Thyroid gland (tissue), 4 donors: ENCODE results near the gene CPA2. TPM values are rescaled to one million over a fixed set of nuclear protein-coding genes. Genes with fewer than 3 reads are reported as not detected.

Experiments used
- DNase-seq, 2 donors: peaks; one replicate each; pipeline ENCODE4 v3.0.0-alpha.2; 2019
- H3K27ac ChIP-seq, 3 donors: fragments of 200-600 bp; sonication (generic); 1 replicate in 2 of 3; 2 replicates in 1 of 3; pipeline ENCODE4 v1.5.1; 2016 to 2019; ENCODE audit warnings: mild to moderate bottlenecking in 1 of 3, moderate library complexity in 1 of 3
- H3K27me3 ChIP-seq: fragments of 200-600 bp; sonication (generic); one replicate; pipeline ENCODE4 v1.5.1; 2019
- H3K36me3 ChIP-seq, 2 donors: fragments of 200-600 bp; sonication (generic); one replicate each; pipeline ENCODE4 v1.5.1; 2016 to 2019
- H3K4me1 ChIP-seq, 2 donors: fragments of 200-600 bp; sonication (generic); one replicate each; pipeline ENCODE4 v1.5.1; 2017 to 2019
- H3K4me3 ChIP-seq, 3 donors: fragments of 200-600 bp; sonication (generic); replicated peaks in 1 of 3; 1 replicate in 2 of 3; 2 replicates in 1 of 3; pipeline ENCODE4 v1.5.1; 2016; ENCODE audit warnings: mild to moderate bottlenecking in 1 of 3
- H3K9me3 ChIP-seq: fragments of 200-600 bp; sonication (generic); one replicate; pipeline ENCODE4 v1.5.1; 2017
- CTCF ChIP-seq, 6 experiments: fragments of 200-600 bp in 3 of 6; fragments of 450-650 bp in 3 of 6; sonication (generic) in 3 of 6; IDR thresholded peaks; one replicate each; pipeline ENCODE4 v1.5.1; 2016 to 2019; ENCODE audit warnings: antibody characterized with exemption in 6 of 6, mild to moderate bottlenecking in 2 of 6, inconsistent platforms in 1 of 6, moderate library complexity in 1 of 6
- POLR2A ChIP-seq, 2 donors: fragments of 450-650 bp; IDR thresholded peaks; one replicate each; pipeline ENCODE4 v1.6.1; 2017; ENCODE audit warnings: antibody characterized with exemption in 2 of 2, mild to moderate bottlenecking in 2 of 2, moderate library complexity in 1 of 2
- WGBS, 2 donors: methylation state at CpG; one replicate each; pipeline ENCODE4 v1.1.5; 2017; 5-methylcytosine and 5-hydroxymethylcytosine counted together
- intact Hi-C: fragments of 100-400 bp; cut with DNase I; formaldehyde crosslinking; loops from one replicate; pipeline ENCODE4 v1.15.1; 2023
- total RNA-seq, 4 donors: library from RNA; depleted of rRNA; stranded (reverse); fragments of >200 nt; gene quantifications; one replicate each; pipeline ENCODE4 v1.2.3, GENCODE V29; 2016

The CPA2 gene
- total RNA-seq, 4 donors from 2014 or later = not detected

GRCh38 chr7:130279906-130280305, 13.2 kb downstream of the CPA2 start:
- TF ChIP-seq CTCF (IDR thresholded peaks at IDR 0.05) (no peak), POLR2A (IDR thresholded peaks at IDR 0.05) (no peak)
- no peaks in the 10 kb centered on the region for H3K4me1 ChIP-seq
- H3K4me3 ChIP-seq = no peak overlapping the region
- no peaks in the 10 kb centered on the region for H3K27me3 ChIP-seq
- intact Hi-C loops = loop anchor here (10.0 kb wide), 1 partner anchor 205 kb away; no protein-coding TSS in a partner anchor
- no peaks in the 10 kb centered on the region for H3K36me3 ChIP-seq
- H3K27ac ChIP-seq = no peak overlapping the region
- WGBS, 2 donors = 94 to 100% methylated on average over 1 of the region's 1 CpG
- no peak for DNase-seq
- no peaks in the 10 kb centered on the region for H3K9me3 ChIP-seq

GRCh38 chr7:130281260-130281659, 14.6 kb downstream of the CPA2 start:
- H3K4me1 ChIP-seq = no peaks in the 10 kb centered on the region
- DNase-seq = no peak
- TF ChIP-seq POLR2A (IDR thresholded peaks at IDR 0.05) = no peak
- no peak for TF ChIP-seq CTCF (IDR thresholded peaks at IDR 0.05)
- no peaks in the 10 kb centered on the region for H3K36me3 ChIP-seq
- intact Hi-C loops = no loop called here
- no peaks in the 10 kb centered on the region for H3K27me3 ChIP-seq
- H3K27ac ChIP-seq = no peak overlapping the region
- H3K4me3 ChIP-seq = no peak overlapping the region
- WGBS, 2 donors = 64 to 86% methylated on average over 1 of the region's 1 CpG
- no peaks in the 10 kb centered on the region for H3K9me3 ChIP-seq

GRCh38 chr7:130286881-130287280, 20.2 kb downstream of the CPA2 start:
- no peak for DNase-seq
- Histone ChIP-seq H3K4me3 (no peak overlapping the region), H3K27ac (no peak overlapping the region), H3K4me1 (no peaks in the 10 kb centered on the region), H3K27me3 (no peaks in the 10 kb centered on the region), H3K9me3 (no peaks in the 10 kb centered on the region), H3K36me3 (no peaks in the 10 kb centered on the region)
- TF ChIP-seq POLR2A (IDR thresholded peaks at IDR 0.05) (no peak), CTCF (IDR thresholded peaks at IDR 0.05) (no peak)
- 67 to 92% methylated on average over 1 of the region's 1 CpG for WGBS, 2 donors
- intact Hi-C loops = no loop called here

GRCh38 chr7:130288168-130288567, 21.5 kb downstream of the CPA2 start:
- 92 to 99% methylated on average over 4 of the region's 4 CpGs for WGBS, 2 donors
- no peak for DNase-seq

GRCh38 chr7:130288829-130289228, 22.2 kb downstream of the CPA2 start:
- H3K4me1 ChIP-seq = no peaks in the 10 kb centered on the region
- 82 to 84% methylated on average over 5 of the region's 5 CpGs for WGBS, 2 donors
- intact Hi-C loops = no loop called here
- H3K27ac ChIP-seq = no peak overlapping the region
- no peaks in the 10 kb centered on the region for H3K27me3 ChIP-seq
- DNase-seq = no peak
- H3K36me3 ChIP-seq = no peaks in the 10 kb centered on the region
- TF ChIP-seq POLR2A (IDR thresholded peaks at IDR 0.05) = no peak
- TF ChIP-seq CTCF (IDR thresholded peaks at IDR 0.05) = no peak
- H3K9me3 ChIP-seq = no peaks in the 10 kb centered on the region
- no peak overlapping the region for H3K4me3 ChIP-seq

More at GRCh38 chr7:130288168-130288567, 21.5 kb downstream of the CPA2 start:
- Histone ChIP-seq H3K36me3 (no peaks in the 10 kb centered on the region), H3K9me3 (no peaks in the 10 kb centered on the region), H3K4me3 (no peak overlapping the region), H3K27ac (no peak overlapping the region), H3K27me3 (no peaks in the 10 kb centered on the region), H3K4me1 (no peaks in the 10 kb centered on the region)
- intact Hi-C loops = no loop called here
- TF ChIP-seq POLR2A (IDR thresholded peaks at IDR 0.05) (no peak), CTCF (IDR thresholded peaks at IDR 0.05) (no peak)
